GM12878 (cell line): Measurements from ENCODE around the gene VPS25. TPM values are rescaled to one million over a fixed set of nuclear protein-coding genes. Genes with fewer than 3 reads are reported as not detected.
"Not testable (repeated sequence)": the region's sequence is repeated elsewhere in the genome, so short reads cannot be mapped to it uniquely, and the experiment has no call there.

Source experiments
- ATAC-seq: fragments of 200-7000 bp; cut with Tn5 transposase; 3 replicates; pipeline ENCODE4 v1.9.1; 2020; ENCODE audit warnings: mild to moderate bottlenecking, moderate library complexity
- BruUV-seq: library from RNA; stranded (reverse); fragments of 400-500 nt; replicated peaks from 2 replicates; lab custom pipeline; 2021; lab: Mats Ljungman, UMichigan
- CTCF ChIA-PET: fragments of 300-600 bp; sonication (Branson Sonifier 250); formaldehyde crosslinking; extraction: SDS; loops from one replicate; lab custom pipeline; 2021; ENCODE audit warnings: inconsistent platforms; lab: Yijun Ruan, JAX
- POLR2A ChIA-PET: fragments of 350-600 bp; formaldehyde crosslinking; extraction: SDS; loops from one replicate; lab custom pipeline; 2021; ENCODE audit warnings: inconsistent platforms; lab: Charles Lee
- RAD21 ChIA-PET: fragments of 300-600 bp; sonication (Branson Sonifier 250); formaldehyde crosslinking; loops from one replicate; lab custom pipeline; 2023; ENCODE audit warnings: antibody characterized with exemption; ENCODE audit not compliant: unreplicated experiment; lab: Charles Lee
- SMC1A ChIA-PET: fragments of 300-600 bp; sonication (Branson Sonifier 250); formaldehyde crosslinking; loops from one replicate; lab custom pipeline; 2023; ENCODE audit not compliant: unreplicated experiment, uncharacterized antibody; lab: Charles Lee
- DNase-seq: peaks from one replicate; pipeline ENCODE4 v3.0.0-alpha.2; 2011; ENCODE audit warnings: low read depth, low spot score
- FAIRE-seq: peaks from 3 replicates; lab custom pipeline; 2011; peaks lifted over from hg19 to GRCh38; lab: Jason Lieb, UNC
- H2AFZ ChIP-seq: 2 replicates; pipeline ENCODE4 v1.6.0; 2011; ENCODE audit warnings: low read depth, low read length, control low read depth; ENCODE audit not compliant: control insufficient read depth
- H3K27ac ChIP-seq: 2 replicates; pipeline ENCODE4 v1.5.1; 2011; ENCODE audit warnings: control low read depth; ENCODE audit not compliant: control insufficient read depth, insufficient read depth
- H3K27me3 ChIP-seq, 2 experiments: replicated peaks in 1 of 2; 2 replicates each; pipeline versions ENCODE4 v1.6.0 to v1.6.1; 2011; ENCODE audit warnings: low read length in 1 of 2; ENCODE audit not compliant: control insufficient read depth in 2 of 2, insufficient read depth in 2 of 2
- H3K36me3 ChIP-seq, 2 experiments: 2 replicates each; pipeline ENCODE4 v1.5.1; 2011; ENCODE audit warnings: low read length in 1 of 2; ENCODE audit not compliant: control insufficient read depth in 2 of 2, insufficient read depth in 2 of 2
- H3K4me1 ChIP-seq: 2 replicates; pipeline ENCODE4 v1.6.1; 2011; ENCODE audit warnings: mild to moderate bottlenecking, low read length, moderate library complexity, mixed read lengths; ENCODE audit not compliant: control insufficient read depth, insufficient read depth
- H3K4me2 ChIP-seq: 2 replicates; pipeline ENCODE4 v1.6.0; 2011; ENCODE audit warnings: control low read depth; ENCODE audit not compliant: control insufficient read depth, insufficient read depth
- H3K4me3 ChIP-seq: fragments of 200-600 bp; sonication (generic); 2 replicates; pipeline ENCODE4 v1.5.1; 2016
- H3K79me2 ChIP-seq: 2 replicates; pipeline ENCODE4 v1.6.0; 2011; ENCODE audit warnings: low read length; ENCODE audit not compliant: control insufficient read depth, insufficient read depth
- H3K9ac ChIP-seq: 2 replicates; pipeline ENCODE4 v1.8.0; 2011; ENCODE audit warnings: low read length, control low read depth, mixed read lengths; ENCODE audit not compliant: control insufficient read depth, insufficient read depth
- H3K9me3 ChIP-seq: replicated peaks from 3 replicates; pipeline ENCODE4 v1.5.1; 2011; ENCODE audit warnings: mild to moderate bottlenecking, low read length; ENCODE audit not compliant: control insufficient read depth, insufficient read depth
- H4K20me1 ChIP-seq: 2 replicates; pipeline ENCODE4 v1.6.0; 2011; ENCODE audit not compliant: control insufficient read depth, insufficient read depth
- ELK1 ChIP-seq: IDR thresholded peaks from 2 replicates; pipeline ENCODE4 v1.6.1; 2012; ENCODE audit warnings: low read depth, low read length, improper control_type of control experiment
- RELB ChIP-seq: fragments of 450-650 bp; IDR thresholded peaks from 2 replicates; pipeline ENCODE4 v1.6.1; 2017; ENCODE audit warnings: low read depth, mild to moderate bottlenecking, moderate library complexity
- WGBS: methylation state at CpG from one replicate; pipeline ENCODE4 v1.1.6; 2016; ENCODE audit warnings: low lambda C conversion rate; ENCODE audit not compliant: insufficient replicate concordance, insufficient coverage; ENCODE audit errors: missing lambda C conversion rate; 5-methylcytosine and 5-hydroxymethylcytosine counted together
- in situ Hi-C: fragments of 300-500 bp; cut with MboI; formaldehyde crosslinking; loops from 9 replicates; pipeline ENCODE4 v1.14.3; 2018; ENCODE audit warnings: mixed read lengths
- intact Hi-C: fragments of 100-400 bp; cut with micrococcal nuclease; formaldehyde crosslinking; loops from one replicate; pipeline ENCODE4 v1.14.2; 2022; ENCODE audit not compliant: unreplicated experiment
- polyA plus RNA-seq, 11 experiments: library from polyadenylated mRNA; depleted of rRNA in 4 of 11; unstranded in 6 of 11; stranded (reverse) in 5 of 11; fragments of >200 nt; fragmentation: Nextera tagmentation in 4 of 11; fragmentation: Illumina TruSeq in 1 of 11; extraction: Ambion mirVana in 4 of 11; extraction: Trizol in 1 of 11; gene quantifications; 1 replicate in 1 of 11; 2 replicates in 10 of 11; pipeline versions ENCODE4 v1.2.1 to v1.2.3, GENCODE V29; 2011 to 2016; ENCODE audit warnings: inconsistent platforms in 2 of 11, missing spikeins in 2 of 11, low read depth in 1 of 11
- total RNA-seq, 4 experiments: library from RNA; depleted of rRNA in 3 of 4; stranded (reverse); fragments of >200 nt in 3 of 4; fragmentation: Illumina TruSeq in 1 of 4; extraction: Trizol in 1 of 4; gene quantifications; 2 replicates each; pipeline versions ENCODE4 v1.2.1 to v1.2.3, GENCODE V29; 2013 to 2021

VPS25 gene
- total and polyA plus RNA-seq, 10 of the 15 experiments (the other 5 are each of a cell fraction or from before 2014, with no cell fraction given): 92.7 to 185 (median 136) TPM

GRCh38 chr17:42767512-42767911, 5.7 kb upstream of the VPS25 start (continued):
- TF ChIP-seq ELK1 (no peak), RELB (no peak)

- H3K9ac ChIP-seq, H3K9me3 ChIP-seq, H3K4me3 ChIP-seq, H3K4me1 ChIP-seq, CTCF ChIA-PET, DNase-seq, FAIRE-seq, BruUV-seq, RAD21 ChIA-PET, H3K4me2 ChIP-seq, SMC1A ChIA-PET, intact Hi-C loops, ATAC-seq, H4K20me1 ChIP-seq, H3K27ac ChIP-seq, H3K36me3 ChIP-seq, H2AFZ ChIP-seq, H3K79me2 ChIP-seq, POLR2A ChIA-PET, H3K27me3 ChIP-seq: not testable (repeated sequence)
- in situ Hi-C loops: loop anchor here (10.0 kb wide), 1 partner anchor 193 kb away; the partner anchor contains the start of gene PSMC3IP
- WGBS: 63% methylated on average over 9 of the region's 9 CpGs
These were observed 5.2 kb upstream of the VPS25 start for GRCh38 chr17:42768006-42768405.

- CTCF ChIA-PET, H3K27me3 ChIP-seq, ATAC-seq, H4K20me1 ChIP-seq, BruUV-seq, H2AFZ ChIP-seq, H3K79me2 ChIP-seq, DNase-seq, H3K4me2 ChIP-seq, H3K36me3 ChIP-seq, H3K4me3 ChIP-seq, intact Hi-C loops, FAIRE-seq, H3K9me3 ChIP-seq, H3K9ac ChIP-seq, H3K27ac ChIP-seq: not testable (repeated sequence)
- SMC1A ChIA-PET: interaction anchor here (0.6 kb wide), 1 partner anchor 60 kb away, joined by 4 read pairs; no protein-coding TSS in a partner anchor
- peaks cover 14% of the 10 kb centered on the region for H3K4me1 ChIP-seq
- POLR2A ChIA-PET: interaction anchor here (1.4 kb wide), 1 partner anchor 191 kb away, joined by 5 read pairs; no protein-coding TSS in a partner anchor
- in situ Hi-C loops: loop anchor here (10.0 kb wide), 1 partner anchor 195 kb away; the partner anchor contains the start of gene PSMC3IP
- WGBS: 63% methylated on average over 10 of the region's 10 CpGs
- RAD21 ChIA-PET: interaction anchor here (0.7 kb wide), 1 partner anchor 19 kb away, joined by 4 read pairs; no protein-coding TSS in a partner anchor
These were observed 3.3 kb upstream of the VPS25 start for GRCh38 chr17:42769964-42770363.
